NCI-H146 (cell line): ENCODE data around the gene RCAN2.

Experiments
- DNase-seq: peaks from one replicate; lab custom pipeline; 2025; lab: John Stamatoyannopoulos, UW

RCAN2 gene

DNA sequence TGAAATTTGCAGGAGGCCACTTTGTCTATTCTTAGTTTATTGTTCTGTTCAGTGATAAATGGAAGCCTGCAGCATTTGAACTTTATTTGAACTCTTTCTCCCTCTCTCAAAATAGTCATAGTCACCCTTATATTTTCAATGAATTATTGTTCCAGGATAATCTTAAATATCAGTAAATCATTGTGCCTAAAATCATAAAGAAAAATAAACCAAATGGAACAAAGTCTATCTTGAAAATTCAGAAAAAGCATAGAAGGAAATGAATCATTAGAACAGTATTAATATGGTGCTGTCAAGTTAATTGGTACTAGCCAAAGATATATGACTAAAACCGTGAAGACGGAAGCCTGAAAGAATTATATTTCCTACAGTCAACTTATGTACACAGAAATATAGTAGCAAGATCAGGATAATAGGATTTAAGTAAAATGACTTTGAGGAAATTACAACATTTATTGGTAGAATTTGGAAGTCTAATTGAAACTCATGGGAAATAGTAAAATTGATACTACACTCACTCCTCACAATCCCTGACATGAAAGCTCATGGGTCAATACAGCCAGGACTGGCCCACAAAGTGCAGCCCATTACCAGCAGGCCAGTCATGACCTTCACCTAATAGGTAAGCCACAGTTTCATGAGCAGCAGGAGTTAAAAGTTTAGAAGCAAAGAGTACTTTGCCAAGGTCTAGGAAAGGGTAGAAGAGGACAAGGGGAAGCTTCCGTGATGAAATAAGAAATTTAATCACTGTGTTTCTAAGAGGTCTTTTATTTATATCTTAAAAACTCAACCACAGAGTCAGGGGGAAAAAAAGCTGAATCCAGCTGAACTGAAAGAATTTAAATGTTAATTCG lies 200.6 kb downstream of the RCAN2 start:
- no peak for DNase-seq

DNA sequence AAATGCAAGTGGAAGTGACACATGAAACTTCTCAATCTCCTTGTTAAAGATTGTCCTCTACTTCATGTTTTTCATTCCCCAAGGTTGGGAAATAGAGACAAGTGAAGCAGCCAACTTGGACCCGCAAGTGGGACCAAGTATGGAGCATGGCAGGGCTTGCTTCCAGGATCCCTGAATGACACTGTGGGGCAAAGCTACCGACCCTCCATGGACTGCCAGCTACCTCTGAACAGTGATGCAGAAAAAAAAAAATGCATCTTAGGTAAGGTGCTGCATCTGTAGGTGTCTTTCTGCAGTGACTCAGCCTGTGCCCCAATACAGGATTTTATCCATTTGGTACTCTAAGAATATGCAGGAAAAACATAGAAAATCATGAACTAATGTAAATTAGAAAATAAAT lies 201.4 kb downstream of the RCAN2 start:
- no peak for DNase-seq

DNA sequence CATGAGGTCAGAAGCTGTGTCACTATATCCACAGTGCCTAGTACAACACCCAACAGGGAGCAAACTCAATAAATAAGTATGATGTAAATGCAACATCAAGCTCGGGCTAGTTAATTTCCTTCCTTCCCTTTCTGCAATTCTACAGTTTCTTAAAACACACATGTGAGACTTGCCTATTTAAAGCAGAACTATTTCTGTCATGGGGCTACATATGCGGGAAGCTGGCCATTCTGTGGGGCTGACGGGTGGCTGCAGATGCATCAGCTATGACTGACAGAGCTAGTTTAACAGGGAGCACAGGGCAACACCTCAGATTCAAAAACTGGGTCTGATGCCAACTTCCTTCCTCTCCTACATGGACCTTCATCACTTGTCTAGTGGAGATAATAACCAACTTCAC lies 202.4 kb downstream of the RCAN2 start:
- DNase-seq, result no peak

DNA sequence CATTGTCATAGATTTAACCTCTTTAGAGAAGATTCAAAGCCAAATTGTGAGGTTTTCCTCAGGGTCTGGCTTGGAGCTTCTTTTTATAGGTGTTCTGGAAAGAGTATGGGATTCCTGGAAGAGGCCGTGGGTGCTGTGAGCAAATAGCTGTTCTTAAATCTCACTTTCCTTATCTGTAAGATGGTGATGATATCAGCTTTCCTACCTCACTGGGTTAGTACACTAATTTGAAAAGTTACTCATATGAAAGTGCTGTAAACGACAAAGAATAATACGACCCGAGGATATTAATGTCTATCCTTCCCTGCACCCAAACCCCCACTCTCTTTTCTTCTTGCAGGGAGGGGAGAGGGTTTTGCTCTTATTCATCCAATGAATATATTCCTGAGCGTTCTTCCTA lies 203.6 kb downstream of the RCAN2 start:
- DNase-seq, result no peak

DNA sequence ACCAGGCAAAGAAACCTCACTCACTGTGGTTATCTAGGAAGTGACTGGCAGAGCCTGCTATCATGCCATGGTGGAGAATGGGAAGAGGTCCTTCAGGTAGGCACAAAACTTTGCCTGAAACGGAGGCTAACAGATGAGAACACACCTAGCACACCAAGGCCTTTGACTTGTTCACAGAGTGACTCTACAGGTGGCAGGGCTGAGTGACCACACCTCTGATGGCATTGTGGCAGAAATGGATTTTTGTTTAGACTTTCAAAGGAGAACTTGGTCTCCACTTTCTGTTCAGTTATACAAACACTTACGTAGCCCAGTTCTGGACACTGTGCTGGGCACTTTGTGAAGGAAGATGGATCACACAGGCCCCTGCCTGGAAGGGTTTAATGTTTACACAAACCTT lies 204.2 kb downstream of the RCAN2 start:
- DNase-seq, result no peak

DNA sequence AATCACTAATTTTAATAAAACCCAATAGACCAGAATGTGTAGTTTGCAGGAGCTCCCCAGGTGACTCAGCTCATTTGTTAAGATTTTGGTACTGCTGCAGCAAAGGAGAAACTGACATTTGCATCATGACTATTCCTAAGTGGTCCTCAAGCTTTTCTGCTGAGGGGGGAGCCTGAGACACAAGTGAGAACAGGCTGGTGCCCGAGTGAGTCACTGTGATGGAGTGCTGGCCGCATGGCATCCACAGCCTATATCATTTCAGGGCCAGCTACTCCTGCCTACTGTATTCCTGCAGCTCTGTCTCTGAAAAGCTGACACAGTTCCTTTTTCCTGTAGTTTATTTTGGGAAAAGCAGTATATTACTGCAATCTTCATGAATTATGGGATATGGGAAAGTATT lies 206.8 kb downstream of the RCAN2 start:
- no peak for DNase-seq

DNA sequence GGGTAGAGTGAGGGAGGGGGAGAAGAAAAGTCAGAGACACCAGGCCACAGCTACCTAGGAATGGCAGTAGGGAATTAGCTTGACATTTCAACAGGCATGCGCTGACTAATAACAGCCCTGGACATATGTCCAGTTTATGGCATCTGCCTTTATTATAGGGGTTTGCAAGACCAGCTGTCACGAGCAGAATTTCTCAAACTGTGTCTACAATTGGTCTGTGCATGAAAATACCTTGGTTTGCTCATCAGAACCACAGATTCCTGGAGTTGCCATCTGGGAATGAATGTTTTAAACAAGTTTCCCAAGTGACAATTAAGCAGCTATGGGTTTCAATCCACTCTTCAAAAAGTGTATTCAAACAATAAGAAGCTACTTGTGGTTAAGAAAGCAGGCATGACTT lies 210.1 kb downstream of the RCAN2 start:
- DNase-seq, result no peak

DNA sequence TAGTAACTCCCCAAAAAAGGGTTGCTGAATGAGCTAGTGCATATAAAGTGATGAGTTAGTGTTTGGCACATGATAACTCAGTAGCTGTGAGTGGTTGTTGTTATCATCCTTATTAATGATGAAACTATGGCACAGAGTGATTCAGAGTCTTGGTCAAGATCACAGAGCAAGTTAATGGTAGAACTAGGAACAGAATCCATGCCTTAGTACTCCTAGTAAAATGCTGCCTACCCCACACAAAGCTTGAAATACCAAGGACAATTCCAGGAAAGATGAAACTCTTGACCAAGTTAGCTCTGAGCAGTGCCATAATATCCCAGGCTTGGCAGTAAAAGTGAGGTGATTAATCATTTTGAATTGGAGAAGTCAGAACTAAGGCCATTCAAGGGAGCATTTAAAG lies 211.4 kb downstream of the RCAN2 start:
- no peak for DNase-seq

DNA sequence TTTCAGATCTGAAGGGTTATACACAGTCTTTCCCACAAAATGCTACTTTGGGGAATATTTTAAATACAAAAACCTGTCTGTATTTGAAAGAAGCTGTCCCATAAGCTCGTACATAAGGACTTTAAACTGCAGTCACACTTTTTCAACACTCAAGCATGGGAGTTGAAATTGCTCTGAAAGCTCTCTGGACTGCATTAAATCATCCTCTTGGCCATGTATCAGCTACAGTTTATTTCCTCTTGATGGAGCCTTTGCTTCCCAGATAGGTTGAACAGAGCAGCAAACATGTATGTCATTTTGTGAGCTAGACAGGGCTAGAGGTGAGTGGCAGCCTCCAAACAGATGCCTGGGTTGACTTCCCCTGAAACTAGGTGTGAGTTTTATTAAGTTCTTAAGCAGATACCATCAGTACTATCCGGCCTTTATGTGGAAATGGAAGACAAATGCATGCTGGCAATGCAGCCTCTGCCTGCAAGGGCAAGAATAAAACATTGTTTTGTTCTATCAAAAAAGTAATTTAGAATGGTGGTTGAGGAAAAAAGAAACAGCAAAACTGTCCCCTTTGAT lies 214.6 kb downstream of the RCAN2 start:
- no peak for DNase-seq

DNA sequence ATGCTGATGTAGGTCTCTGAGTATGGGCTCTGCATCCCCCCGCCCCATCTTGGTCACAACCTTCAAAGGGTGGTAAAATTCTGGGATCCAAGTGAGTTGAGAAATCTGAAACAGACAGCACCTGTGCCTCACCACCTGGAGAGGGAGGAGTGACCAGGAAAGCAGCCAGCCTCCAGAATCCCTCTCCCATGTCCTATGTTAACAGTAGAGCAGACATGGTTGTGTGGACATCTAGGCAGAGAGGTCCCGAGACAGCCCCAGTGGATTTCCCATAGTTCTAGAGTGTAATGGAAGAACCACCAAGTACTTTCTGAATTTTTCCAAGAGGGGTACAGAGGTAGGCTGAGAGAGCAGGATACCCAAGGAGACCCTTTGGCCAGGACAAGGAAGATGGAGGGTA lies 216.7 kb downstream of the RCAN2 start:
- DNase-seq, result no peak

DNA sequence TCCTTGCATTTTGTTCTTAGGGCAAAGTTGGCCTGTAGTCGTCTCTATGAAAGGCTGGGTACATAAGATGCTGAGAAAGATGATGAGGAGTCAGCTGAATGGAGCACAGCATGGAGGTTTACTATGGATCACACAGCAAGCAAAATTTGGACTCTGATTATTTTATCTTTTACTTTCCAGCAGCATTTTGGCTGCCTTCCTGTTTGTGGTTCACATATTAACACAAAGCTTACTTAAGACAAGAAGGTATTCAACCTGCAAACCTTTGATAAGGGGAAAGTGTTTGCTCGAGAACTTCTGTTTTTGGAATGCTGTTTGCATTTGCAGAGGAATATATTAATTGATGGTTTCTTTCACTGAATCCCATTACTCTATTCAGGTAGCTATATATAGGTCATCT lies 217.3 kb downstream of the RCAN2 start:
- no peak for DNase-seq

DNA sequence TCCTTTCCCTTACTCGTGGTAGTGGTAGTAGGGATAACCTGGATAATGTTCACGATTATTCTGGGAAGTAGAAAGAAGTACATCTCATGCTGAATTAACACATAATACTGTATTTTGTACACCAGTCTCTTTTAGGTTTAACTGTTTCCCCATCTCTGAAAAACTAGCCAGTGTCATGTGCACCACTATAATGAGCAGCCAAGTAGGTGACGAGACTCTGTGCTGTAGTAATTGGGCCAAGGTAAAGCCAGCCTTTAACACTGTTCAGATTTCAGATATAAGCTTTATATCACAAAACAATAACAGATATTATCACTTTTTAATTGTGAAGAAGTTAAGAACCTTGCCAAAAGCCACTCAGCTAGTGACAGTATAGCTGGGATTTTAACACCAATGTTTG lies 219.5 kb downstream of the RCAN2 start:
- no peak for DNase-seq

DNA sequence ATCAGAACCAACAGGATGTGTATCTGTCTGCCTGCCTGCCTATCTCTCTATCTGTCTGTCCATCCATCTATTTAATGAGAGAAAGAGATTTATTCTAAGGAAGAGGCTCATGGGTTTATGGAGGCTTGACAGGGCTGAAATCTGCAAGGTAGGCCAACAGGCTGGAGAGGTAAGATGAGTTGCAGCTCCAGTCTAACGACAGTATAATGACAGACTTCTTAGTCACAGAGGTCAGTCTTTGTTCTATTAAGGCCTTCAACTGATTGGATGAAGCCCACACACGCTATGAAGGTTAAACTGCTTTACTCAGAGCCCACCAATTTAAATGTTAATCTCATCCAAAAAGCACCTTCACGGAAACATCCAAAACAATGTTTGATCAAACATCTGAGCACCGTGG lies 220.1 kb downstream of the RCAN2 start:
- no peak for DNase-seq

DNA sequence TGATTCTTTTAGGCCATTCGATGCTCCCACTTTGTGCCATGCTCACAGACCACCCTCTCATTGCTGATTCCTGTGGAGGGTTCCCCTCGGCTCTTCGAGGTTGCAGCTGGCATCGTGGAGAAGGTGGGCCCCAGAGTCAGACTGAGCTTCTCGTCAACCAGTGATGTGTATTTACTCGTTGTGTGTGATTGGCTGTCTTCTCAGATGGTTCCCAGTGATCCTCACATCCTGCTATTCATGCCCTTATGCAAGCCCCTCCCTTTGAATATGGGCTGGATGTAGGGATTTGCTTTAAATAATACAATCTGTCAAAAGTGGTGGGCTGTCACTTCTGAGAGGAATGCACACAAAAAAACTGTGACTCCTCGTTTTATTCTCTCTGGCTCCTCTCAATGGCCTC lies 220.9 kb downstream of the RCAN2 start:
- DNase-seq, result no peak

DNA sequence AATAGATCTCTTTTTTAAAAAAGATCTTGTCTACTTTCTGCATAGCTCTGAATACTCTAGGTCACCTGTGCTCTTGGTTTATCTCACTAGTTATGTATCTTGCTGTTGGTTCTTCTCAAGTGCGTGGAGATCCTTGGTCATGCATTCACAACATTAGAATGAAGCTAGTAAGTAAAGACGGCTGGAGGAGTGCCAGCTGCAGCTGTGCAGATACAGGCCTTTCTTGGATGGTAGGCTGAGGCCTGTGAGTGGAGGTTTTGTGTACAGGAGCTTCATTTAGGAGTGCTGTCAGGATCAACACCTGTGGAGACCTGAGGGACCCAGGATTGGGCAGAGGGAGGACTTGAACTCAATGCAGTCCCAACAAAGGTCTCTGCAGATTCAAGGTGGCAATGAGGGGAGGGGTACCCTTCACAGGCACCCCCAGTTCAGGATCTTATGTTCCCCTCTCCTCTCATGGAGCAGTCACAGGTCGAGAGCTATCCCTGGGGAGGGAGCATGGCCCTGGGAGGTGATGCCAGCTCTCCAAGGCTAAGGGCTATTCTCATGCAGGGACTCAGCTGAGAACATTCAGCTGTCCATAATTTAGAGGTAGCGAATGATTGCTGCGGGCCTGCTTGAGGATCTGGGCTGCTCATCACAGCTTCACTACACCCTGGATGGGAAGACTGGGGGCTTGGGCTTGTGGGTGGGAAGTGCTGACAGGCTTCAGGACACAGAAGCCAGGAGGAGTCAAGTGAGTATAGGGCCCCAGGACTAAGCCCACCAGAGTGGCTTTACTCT lies 221.6 kb downstream of the RCAN2 start:
- DNase-seq, result no peak

DNA sequence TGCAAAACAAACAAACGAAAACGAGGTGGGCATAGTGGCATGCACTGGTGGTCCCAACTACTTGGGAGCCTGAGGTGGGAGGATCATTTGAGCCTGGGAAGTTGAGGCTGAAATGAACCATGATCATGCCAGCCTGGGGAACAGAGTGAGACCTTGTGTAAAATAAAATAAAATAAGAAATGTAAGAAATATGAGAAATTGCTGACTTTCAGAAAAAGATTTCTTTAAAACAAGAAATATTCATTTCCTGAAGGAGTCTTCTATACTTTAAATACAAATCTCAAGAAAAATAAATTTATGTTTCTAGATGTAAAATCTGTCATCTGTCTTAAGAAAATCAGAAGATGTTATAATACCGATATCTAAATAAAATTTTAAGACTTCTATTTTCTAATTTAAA lies 223.7 kb downstream of the RCAN2 start:
- no peak for DNase-seq

DNA sequence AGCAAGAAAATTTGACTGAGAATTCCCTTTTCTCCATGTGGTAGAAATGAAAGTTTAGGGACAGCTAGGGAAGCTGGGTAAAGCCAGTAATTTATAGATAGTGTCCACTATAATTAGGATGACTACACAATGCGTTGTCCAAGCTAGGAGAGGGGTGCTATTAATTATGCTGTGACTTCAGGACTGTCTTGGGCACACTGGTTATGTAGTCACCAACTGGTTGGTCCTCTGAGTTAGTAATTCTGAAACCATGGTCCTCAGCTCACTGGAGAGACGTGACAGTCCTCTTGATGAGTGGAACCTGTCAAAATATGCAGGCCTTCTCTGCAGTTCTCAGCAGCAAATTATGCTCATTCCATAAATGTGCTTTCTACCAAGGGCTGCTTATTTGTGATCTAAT lies 225.9 kb downstream of the RCAN2 start:
- DNase-seq, result no peak

DNA sequence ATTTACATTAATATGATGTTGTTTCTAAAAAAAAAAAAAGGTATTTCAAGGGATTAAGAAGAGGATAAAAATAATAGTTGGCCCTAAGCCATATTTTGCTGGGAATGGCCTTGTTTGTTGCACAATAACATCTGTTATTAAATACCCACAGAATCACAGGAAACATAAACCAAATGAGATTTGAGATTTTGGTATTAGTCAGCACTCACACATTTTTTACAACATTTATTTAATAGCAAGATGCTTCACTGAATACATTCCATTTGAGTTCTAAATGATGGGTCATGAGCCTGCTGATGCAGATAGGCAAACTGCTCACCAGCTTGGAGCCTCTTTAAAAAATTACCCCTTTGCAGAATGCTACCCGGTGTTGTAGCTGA lies 227.6 kb downstream of the RCAN2 start:
- no peak for DNase-seq

DNA sequence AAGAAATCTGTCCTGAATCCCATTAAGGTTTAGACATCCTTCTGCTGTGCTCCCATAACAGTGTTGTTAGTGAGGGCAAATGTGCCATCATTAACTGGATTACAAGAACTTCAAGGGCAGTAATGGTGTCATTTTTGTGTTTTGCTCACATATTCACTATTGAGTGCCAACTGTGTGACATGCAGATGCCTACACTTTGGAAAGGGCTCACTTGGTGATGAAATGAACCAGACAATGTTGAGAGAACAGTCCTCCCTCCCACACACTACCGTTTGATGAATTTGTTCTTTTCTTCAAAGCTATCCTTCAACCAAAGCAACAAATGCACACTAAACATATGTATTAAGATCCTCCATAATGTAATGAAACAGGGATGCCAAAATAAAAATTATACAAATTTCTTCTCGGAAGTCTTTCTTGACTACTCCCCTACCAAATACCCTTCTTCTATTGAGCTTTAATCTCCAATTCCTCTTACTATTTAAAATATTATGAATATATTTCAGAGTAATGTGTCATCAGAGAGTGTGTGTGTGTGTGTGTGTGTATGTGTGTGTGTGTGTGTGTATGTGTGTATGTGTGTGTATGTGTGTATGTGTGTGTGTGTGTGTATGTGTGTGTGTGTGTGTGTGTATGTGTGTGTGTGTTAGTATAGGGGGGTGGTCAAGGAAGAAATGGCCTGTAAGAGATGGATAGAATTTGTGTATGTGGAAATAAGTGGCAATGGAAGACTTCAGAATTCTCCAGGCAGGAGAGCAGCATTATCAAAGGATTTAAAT lies 228.1 kb downstream of the RCAN2 start:
- no peak for DNase-seq

DNA sequence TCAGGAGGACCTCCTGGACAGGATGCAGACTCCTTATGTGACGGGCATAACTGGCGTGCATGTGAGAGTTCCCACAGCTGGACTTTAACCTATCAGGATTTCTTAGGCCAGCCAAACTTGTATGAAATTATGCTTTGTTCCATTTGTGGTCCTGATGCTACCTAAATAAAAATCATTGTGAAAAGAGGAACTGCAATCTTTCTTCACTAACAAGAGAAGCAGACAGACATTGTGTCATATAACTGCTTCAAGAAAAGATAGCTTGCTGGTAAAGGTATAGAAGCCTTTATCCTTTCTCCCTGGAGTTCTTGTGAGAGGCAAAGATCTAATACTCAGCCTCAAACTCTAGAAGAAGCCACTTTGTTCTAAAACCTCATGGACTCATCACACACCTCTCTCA lies 233.0 kb downstream of the RCAN2 start:
- no peak for DNase-seq

DNA sequence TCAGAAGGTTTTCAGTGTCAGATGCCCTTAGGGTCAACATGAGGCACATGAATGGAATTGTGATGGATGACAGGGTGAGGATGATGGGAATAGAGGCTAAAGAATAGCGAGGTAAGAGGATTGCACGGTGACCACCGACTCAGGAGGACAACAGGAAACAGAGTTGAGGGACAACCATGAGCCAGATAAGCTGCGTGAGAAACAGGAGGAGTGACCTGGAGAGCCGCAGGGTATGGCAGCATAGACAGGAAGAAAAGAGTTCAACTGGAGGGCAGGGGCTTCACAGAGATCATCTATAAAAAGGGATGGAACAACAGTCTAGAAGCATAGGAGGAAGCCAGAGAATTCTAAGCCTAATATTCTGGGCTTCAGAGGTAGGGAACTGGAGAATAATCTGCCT lies 235.7 kb downstream of the RCAN2 start:
- DNase-seq, result no peak

DNA sequence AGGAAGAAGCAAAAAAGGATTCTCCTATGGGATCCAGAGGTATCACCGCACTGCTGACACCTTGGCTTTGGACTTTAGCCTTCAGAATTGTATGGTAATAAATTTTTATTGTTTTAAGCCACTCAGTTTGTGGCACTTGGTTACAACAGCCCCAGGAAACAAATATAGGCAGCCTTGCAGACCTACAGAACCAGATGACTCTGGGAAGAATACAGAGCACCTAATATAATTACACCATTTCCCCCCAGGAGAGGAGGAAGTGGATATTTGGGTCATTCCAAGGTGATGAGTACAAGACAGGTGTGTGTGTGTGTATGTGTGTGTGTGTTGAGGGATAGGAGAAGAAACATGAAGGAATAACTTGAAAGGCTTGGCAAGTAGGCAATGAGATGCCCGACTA lies 236.3 kb downstream of the RCAN2 start:
- no peak for DNase-seq

DNA sequence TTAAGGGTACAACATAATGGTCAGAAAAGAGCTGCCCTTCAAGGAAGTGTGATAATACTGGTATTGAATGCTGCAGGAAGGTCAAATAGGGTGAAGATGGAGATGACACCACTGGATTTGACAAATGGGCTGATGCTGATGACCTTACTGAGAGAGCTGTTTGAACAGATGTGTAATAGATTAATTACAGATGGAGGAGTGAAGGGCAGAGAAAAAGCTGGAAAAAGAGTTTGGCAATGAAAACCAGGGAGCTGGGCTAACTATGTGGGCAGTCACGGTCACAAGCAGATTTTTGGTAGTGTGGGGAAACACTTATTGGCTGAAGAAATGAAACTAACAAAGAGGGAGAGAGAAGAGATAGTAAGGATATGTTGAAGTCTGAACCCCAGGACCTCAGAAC lies 236.9 kb downstream of the RCAN2 start:
- no peak for DNase-seq
